ENCODE measurements around the gene NCDN.

DNA sequence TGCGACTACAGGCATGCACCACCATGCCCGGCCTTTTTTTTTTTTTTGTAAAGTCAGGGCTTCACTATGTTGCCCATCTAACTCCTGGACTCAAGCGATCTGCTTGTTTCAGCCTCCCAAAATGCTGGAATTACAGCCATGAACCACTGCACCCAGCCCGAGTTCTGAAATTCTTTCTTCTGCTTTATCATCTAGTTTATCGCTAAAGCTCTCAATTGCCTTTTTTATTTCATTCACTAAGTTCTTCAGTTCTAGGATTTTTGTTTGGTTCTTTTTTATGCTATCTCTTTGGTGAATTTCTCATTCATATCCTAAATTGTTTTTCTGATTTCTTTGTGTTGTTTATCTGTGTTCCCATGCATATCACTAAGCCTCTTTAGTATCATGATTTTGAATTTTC, 27.4 kb upstream of the NCDN start:
- TF ChIP-seq, protein P1, sequence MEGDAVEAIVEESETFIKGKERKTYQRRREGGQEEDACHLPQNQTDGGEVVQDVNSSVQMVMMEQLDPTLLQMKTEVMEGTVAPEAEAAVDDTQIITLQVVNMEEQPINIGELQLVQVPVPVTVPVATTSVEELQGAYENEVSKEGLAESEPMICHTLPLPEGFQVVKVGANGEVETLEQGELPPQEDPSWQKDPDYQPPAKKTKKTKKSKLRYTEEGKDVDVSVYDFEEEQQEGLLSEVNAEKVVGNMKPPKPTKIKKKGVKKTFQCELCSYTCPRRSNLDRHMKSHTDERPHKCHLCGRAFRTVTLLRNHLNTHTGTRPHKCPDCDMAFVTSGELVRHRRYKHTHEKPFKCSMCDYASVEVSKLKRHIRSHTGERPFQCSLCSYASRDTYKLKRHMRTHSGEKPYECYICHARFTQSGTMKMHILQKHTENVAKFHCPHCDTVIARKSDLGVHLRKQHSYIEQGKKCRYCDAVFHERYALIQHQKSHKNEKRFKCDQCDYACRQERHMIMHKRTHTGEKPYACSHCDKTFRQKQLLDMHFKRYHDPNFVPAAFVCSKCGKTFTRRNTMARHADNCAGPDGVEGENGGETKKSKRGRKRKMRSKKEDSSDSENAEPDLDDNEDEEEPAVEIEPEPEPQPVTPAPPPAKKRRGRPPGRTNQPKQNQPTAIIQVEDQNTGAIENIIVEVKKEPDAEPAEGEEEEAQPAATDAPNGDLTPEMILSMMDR (conservative IDR thresholded peaks at IDR 0.05 in 1 of 2, IDR thresholded peaks at IDR 0.05 in 1 of 2; ENCODE audit: extremely low read depth in 1 of 2, insufficient read depth in 1 of 2, low read depth in 1 of 2, low read length in 2 of 2), result no peak
- no peak for TF ChIP-seq EZH2 (IDR thresholded peaks at IDR 0.05; ENCODE audit: borderline replicate concordance, low read length)
